GM19452 (cell line): ENCODE measurements around the gene AKAP1.
A peak's percentile ranks its signal among the peaks of the same experiment; 100 is the strongest.
"Not testable (repeated sequence)": the region's sequence is repeated elsewhere in the genome, so short reads cannot be mapped to it uniquely, and the experiment has no call there.

Experiments used
- ATAC-seq: cut with Tn5 transposase; IDR thresholded peaks from one replicate; pipeline ENCODE4 v1.9.1; 2021; ENCODE audit not compliant: unreplicated experiment

The AKAP1 gene

GRCh38 chr17:57073626-57074025 lies 11.4 kb upstream of the AKAP1 start:
- no peak for ATAC-seq

GRCh38 chr17:57075193-57075592 lies 9.9 kb upstream of the AKAP1 start:
- no peak for ATAC-seq

GRCh38 chr17:57075785-57076184 lies 9.3 kb upstream of the AKAP1 start:
- ATAC-seq: no peak

GRCh38 chr17:57077000-57077399 lies 8.0 kb upstream of the AKAP1 start:
- no peak for ATAC-seq

GRCh38 chr17:57078274-57078673 lies 6.8 kb upstream of the AKAP1 start:
- ATAC-seq: no peak

GRCh38 chr17:57080718-57081117 lies 4.3 kb upstream of the AKAP1 start:
- ATAC-seq: no peak

- ATAC-seq: no peak
These were observed 2.6 kb upstream of the AKAP1 start for GRCh38 chr17:57082441-57082840.

- no peak for ATAC-seq
These were observed 665 bp upstream of the AKAP1 start for GRCh38 chr17:57084361-57084801.

- peak; percentile 31 for ATAC-seq
These were observed 512 bp downstream of the AKAP1 start for GRCh38 chr17:57085448-57086068.

- ATAC-seq: no peak
These were observed 1.3 kb downstream of the AKAP1 start for GRCh38 chr17:57086069-57086930.

GRCh38 chr17:57088298-57088697 lies 3.3 kb downstream of the AKAP1 start:
- ATAC-seq: no peak

GRCh38 chr17:57089391-57089790 lies 4.3 kb downstream of the AKAP1 start:
- no peak for ATAC-seq

GRCh38 chr17:57090560-57091185 lies 5.6 kb downstream of the AKAP1 start:
- ATAC-seq: no peak

- no peak for ATAC-seq
These were observed 6.2 kb downstream of the AKAP1 start for GRCh38 chr17:57091186-57091618.

- ATAC-seq: no peak
These were observed 7.1 kb downstream of the AKAP1 start for GRCh38 chr17:57092171-57092570.

- no peak for ATAC-seq
These were observed 7.7 kb downstream of the AKAP1 start for GRCh38 chr17:57092779-57093178.

GRCh38 chr17:57096472-57097202 lies 11.6 kb downstream of the AKAP1 start:
- no peak for ATAC-seq

GRCh38 chr17:57097832-57098421 lies 12.9 kb downstream of the AKAP1 start:
- no peak for ATAC-seq

- ATAC-seq: peak; percentile 69
These were observed 14.1 kb downstream of the AKAP1 start for GRCh38 chr17:57099165-57099564.

GRCh38 chr17:57102122-57102521 lies 17.1 kb downstream of the AKAP1 start:
- ATAC-seq: no peak

- not testable (repeated sequence) for ATAC-seq
These were observed 17.6 kb downstream of the AKAP1 start for GRCh38 chr17:57102660-57103059.
